Neural progenitor cell (in vitro differentiated cells): Measurements from ENCODE around the gene RASSF4.

ENCODE experiments used
- EZH2 ChIP-seq: fragments of 200-600 bp; sonication (generic); IDR thresholded peaks from 2 replicates; pipeline ENCODE4 v1.6.1; 2017; ENCODE audit warnings: antibody characterized with exemption, mild to moderate bottlenecking, moderate library complexity
- TF ChIP-seq, protein P1 (sequence below): fragments of 200-600 bp; sonication (generic); IDR thresholded peaks from 2 replicates; pipeline ENCODE4 v1.5.1; 2017; ENCODE audit warnings: antibody characterized with exemption, mild to moderate bottlenecking

DNA sequence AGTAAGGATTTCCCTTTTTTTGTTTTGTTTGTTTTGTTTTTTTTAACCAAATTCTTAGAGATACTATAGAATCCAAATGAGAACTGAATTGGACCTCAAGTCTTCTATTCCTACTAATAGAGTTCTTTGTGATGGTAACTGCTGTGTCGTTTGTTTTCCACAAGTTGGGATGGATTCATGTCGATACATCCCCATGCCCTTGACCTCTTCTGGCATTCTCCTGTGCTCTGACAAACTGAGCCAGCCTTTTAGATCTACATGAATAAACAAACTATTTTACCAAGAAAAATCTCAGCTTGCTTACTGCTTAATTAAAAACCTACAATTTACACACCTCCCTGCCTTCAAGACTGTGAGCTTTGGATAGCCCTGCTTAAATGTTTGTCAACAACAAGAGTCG is 45.1 kb downstream of the RASSF4 start:
- TF ChIP-seq, protein P1, sequence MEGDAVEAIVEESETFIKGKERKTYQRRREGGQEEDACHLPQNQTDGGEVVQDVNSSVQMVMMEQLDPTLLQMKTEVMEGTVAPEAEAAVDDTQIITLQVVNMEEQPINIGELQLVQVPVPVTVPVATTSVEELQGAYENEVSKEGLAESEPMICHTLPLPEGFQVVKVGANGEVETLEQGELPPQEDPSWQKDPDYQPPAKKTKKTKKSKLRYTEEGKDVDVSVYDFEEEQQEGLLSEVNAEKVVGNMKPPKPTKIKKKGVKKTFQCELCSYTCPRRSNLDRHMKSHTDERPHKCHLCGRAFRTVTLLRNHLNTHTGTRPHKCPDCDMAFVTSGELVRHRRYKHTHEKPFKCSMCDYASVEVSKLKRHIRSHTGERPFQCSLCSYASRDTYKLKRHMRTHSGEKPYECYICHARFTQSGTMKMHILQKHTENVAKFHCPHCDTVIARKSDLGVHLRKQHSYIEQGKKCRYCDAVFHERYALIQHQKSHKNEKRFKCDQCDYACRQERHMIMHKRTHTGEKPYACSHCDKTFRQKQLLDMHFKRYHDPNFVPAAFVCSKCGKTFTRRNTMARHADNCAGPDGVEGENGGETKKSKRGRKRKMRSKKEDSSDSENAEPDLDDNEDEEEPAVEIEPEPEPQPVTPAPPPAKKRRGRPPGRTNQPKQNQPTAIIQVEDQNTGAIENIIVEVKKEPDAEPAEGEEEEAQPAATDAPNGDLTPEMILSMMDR: no peak
- no peak for TF ChIP-seq EZH2
